Suprapubic skin (tissue), 4 donors: ENCODE data around the gene FITM2.

Source experiments
- EP300 ChIP-seq: sonication (generic); formaldehyde crosslinking; IDR thresholded peaks from one replicate; pipeline ENCODE4 v1.6.1; 2017; ENCODE audit warnings: antibody characterized with exemption
- POLR2A ChIP-seq, 2 donors: fragments of 450-650 bp; IDR thresholded peaks; one replicate each; pipeline ENCODE4 v1.6.1; 2017; ENCODE audit warnings: antibody characterized with exemption in 2 of 2, mild to moderate bottlenecking in 2 of 2, moderate library complexity in 2 of 2
- POLR2AphosphoS5 ChIP-seq, 3 donors: sonication (generic); formaldehyde crosslinking; IDR thresholded peaks; one replicate each; pipeline ENCODE4 v1.6.1; 2017; ENCODE audit warnings: antibody characterized with exemption in 3 of 3
- TF ChIP-seq, protein P1 (sequence below), 2 donors: fragments of 200-600 bp in 1 of 2; fragments of 450-650 bp in 1 of 2; sonication (generic) in 1 of 2; IDR thresholded peaks; one replicate each; pipeline ENCODE4 v1.5.1; 2016 to 2019; ENCODE audit warnings: antibody characterized with exemption in 2 of 2, mild to moderate bottlenecking in 1 of 2, moderate library complexity in 1 of 2

DNA sequence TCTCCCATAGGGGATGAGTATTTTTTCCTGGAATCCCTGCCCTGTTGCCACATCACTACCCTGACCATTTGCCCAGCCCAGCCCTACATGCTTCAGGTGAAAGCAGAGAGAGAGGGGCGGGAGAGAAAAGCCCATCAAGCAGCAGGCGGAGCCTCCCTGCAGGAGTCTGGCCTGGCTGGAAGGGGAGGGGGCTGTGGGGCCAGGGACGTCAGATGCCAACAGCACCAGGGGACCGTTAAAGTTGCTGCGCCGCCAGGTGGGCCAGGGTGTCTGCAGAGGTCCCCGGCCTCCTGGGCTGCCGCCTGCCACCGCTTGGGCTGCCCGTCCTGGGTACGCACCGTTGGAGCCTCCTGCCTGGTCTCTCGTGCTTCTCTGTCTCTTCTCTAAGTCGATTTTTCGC is 25.1 kb upstream of the FITM2 start:
- TF ChIP-seq, protein P1, sequence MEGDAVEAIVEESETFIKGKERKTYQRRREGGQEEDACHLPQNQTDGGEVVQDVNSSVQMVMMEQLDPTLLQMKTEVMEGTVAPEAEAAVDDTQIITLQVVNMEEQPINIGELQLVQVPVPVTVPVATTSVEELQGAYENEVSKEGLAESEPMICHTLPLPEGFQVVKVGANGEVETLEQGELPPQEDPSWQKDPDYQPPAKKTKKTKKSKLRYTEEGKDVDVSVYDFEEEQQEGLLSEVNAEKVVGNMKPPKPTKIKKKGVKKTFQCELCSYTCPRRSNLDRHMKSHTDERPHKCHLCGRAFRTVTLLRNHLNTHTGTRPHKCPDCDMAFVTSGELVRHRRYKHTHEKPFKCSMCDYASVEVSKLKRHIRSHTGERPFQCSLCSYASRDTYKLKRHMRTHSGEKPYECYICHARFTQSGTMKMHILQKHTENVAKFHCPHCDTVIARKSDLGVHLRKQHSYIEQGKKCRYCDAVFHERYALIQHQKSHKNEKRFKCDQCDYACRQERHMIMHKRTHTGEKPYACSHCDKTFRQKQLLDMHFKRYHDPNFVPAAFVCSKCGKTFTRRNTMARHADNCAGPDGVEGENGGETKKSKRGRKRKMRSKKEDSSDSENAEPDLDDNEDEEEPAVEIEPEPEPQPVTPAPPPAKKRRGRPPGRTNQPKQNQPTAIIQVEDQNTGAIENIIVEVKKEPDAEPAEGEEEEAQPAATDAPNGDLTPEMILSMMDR (IDR thresholded peaks at IDR 0.05): no peak
- TF ChIP-seq POLR2A (IDR thresholded peaks at IDR 0.05) (no peak), POLR2AphosphoS5 (IDR thresholded peaks at IDR 0.05) (no peak), EP300 (no peak)
